Hepatocyte (in vitro differentiated cells): ENCODE measurements around the gene DCTN1. TPM values are rescaled to one million over a fixed set of nuclear protein-coding genes. Genes with fewer than 3 reads are reported as not detected.

Experiments
- DNase-seq: peaks from one replicate; pipeline ENCODE4 v3.0.0-alpha.2; 2016; ENCODE audit warnings: low spot score
- H2AFZ ChIP-seq: fragments of 200-600 bp; sonication (generic); 2 replicates; pipeline ENCODE4 v1.6.0; 2016; ENCODE audit warnings: antibody characterized with exemption, mild to moderate bottlenecking
- H3K27ac ChIP-seq: fragments of 200-600 bp; sonication (generic); 2 replicates; pipeline ENCODE4 v1.5.1; 2016; ENCODE audit warnings: mild to moderate bottlenecking
- H3K27me3 ChIP-seq: fragments of 200-600 bp; sonication (generic); 2 replicates; pipeline ENCODE4 v1.6.1; 2016
- H3K36me3 ChIP-seq: fragments of 200-600 bp; sonication (generic); replicated peaks from 2 replicates; pipeline ENCODE4 v1.5.1; 2016; ENCODE audit warnings: low read depth; ENCODE audit not compliant: insufficient read depth
- H3K4me1 ChIP-seq: fragments of 200-600 bp; sonication (generic); 2 replicates; pipeline ENCODE4 v1.5.1; 2016; ENCODE audit warnings: mild to moderate bottlenecking, moderate library complexity; ENCODE audit not compliant: insufficient read depth
- H3K4me2 ChIP-seq: fragments of 200-600 bp; sonication (generic); 2 replicates; pipeline ENCODE4 v1.6.0; 2016
- H3K4me3 ChIP-seq: fragments of 200-600 bp; sonication (generic); 2 replicates; pipeline ENCODE4 v1.5.1; 2016; ENCODE audit warnings: mild to moderate bottlenecking
- H3K79me2 ChIP-seq: fragments of 200-600 bp; sonication (generic); 2 replicates; pipeline ENCODE4 v1.6.0; 2017; ENCODE audit warnings: mild to moderate bottlenecking
- H3K9me2 ChIP-seq: fragments of 200-600 bp; sonication (generic); replicated peaks from 2 replicates; pipeline ENCODE4 v1.6.0; 2017; ENCODE audit warnings: mild to moderate bottlenecking; ENCODE audit not compliant: insufficient read depth
- H3K9me3 ChIP-seq: fragments of 200-600 bp; sonication (generic); 2 replicates; pipeline ENCODE4 v1.5.1; 2016; ENCODE audit warnings: low read depth, mild to moderate bottlenecking
- H4K20me1 ChIP-seq: fragments of 200-600 bp; sonication (generic); 2 replicates; pipeline ENCODE4 v1.6.0; 2016; ENCODE audit warnings: mild to moderate bottlenecking; ENCODE audit not compliant: insufficient read depth, poor library complexity, severe bottlenecking
- CTCF ChIP-seq: fragments of 200-600 bp; sonication (generic); IDR thresholded peaks from 2 replicates; pipeline ENCODE4 v1.5.1; 2016; ENCODE audit warnings: antibody characterized with exemption, mild to moderate bottlenecking; ENCODE audit not compliant: poor library complexity
- EZH2 ChIP-seq: fragments of 200-600 bp; sonication (generic); IDR thresholded peaks from 2 replicates; pipeline ENCODE4 v1.6.1; 2016; ENCODE audit warnings: antibody characterized with exemption, mild to moderate bottlenecking, borderline replicate concordance
- EZH2phosphoT487 ChIP-seq: fragments of 200-600 bp; sonication (generic); IDR thresholded peaks from one replicate; pipeline ENCODE4 v1.6.1; 2018; ENCODE audit warnings: antibody characterized with exemption, mild to moderate bottlenecking, low read depth, moderate library complexity; ENCODE audit not compliant: unreplicated experiment, severe bottlenecking
- WGBS: methylation state at CpG from one replicate; pipeline ENCODE4 v1.1.6; 2016; ENCODE audit warnings: low lambda C conversion rate; ENCODE audit errors: missing lambda C conversion rate; 5-methylcytosine and 5-hydroxymethylcytosine counted together
- polyA plus RNA-seq: library from polyadenylated mRNA; unstranded; fragments of >200 nt; fragmentation: Nextera tagmentation; extraction: Ambion mirVana; gene quantifications from 2 replicates; pipeline ENCODE4 v1.2.1, GENCODE V29; 2016
- total RNA-seq: library from RNA; depleted of rRNA; stranded (reverse); fragments of >200 nt; gene quantifications from 2 replicates; pipeline ENCODE4 v1.2.3, GENCODE V29; 2014

The DCTN1 gene
- total and polyA plus RNA-seq, 2 experiments from 2014 or later, result 72.3 to 95.0 TPM

DNA sequence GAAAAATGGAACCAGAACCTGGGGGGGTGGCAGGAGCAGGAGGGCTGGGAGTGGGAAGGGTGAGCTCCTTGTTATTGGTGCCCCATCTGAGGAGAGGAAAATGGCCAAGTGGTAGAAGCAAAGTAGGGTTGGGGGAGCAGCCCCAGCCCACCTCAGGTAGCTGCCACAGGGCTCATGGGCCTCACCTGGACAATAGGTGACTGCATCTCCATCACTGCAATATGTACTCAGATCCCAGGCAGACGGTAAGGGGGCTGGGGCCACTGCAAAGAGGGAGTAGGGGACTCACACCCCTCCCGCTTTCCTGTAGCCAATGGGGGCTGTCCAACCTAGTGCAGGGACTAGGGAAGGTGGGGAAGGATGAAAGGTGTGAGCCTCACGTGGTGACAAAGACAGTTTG lies 37.1 kb upstream of the DCTN1 start:
- Histone ChIP-seq H3K4me1 (peaks cover 4% of the 10 kb centered on the region), H4K20me1 (no peaks in the 10 kb centered on the region), H3K4me3 (no peak overlapping the region), H3K27ac (no peak overlapping the region), H3K9me2 (no peaks in the 10 kb centered on the region), H2AFZ (no peak overlapping the region), H3K4me2 (no peak overlapping the region), H3K27me3 (no peaks in the 10 kb centered on the region), H3K9me3 (no peaks in the 10 kb centered on the region), H3K36me3 (no peaks in the 10 kb centered on the region), H3K79me2 (no peaks in the 10 kb centered on the region)
- 64% methylated on average over 3 of the region's 3 CpGs for WGBS
- DNase-seq, result no peak
- no peak for TF ChIP-seq CTCF
- TF ChIP-seq EZH2, result no peak
- TF ChIP-seq EZH2phosphoT487, result no peak

DNA sequence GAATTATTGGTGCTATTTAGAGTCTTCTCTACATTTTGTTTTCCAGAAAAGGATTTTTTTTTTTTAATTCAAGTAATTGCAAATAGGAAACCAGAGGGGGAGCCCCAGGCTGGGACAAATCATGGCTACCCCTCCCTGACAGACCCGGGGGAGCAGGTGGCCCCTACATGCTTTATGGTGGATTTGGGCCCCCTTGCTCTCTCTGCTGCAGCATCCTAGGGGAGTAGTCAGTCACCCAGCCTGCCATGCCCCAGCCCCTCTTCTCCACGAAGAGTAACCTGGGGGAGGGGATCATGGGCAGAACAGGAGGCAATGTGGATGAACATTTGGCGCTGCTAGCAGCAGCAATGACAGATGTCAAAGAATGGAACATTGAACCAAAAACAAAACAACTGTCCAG lies 36.7 kb upstream of the DCTN1 start:
- DNase-seq, result no peak
- no peak overlapping the region for H3K4me2 ChIP-seq
- no peak overlapping the region for H2AFZ ChIP-seq
- no peaks in the 10 kb centered on the region for H4K20me1 ChIP-seq
- TF ChIP-seq EZH2 (no peak), CTCF (no peak), EZH2phosphoT487 (no peak)
- H3K36me3 ChIP-seq, result no peaks in the 10 kb centered on the region
- H3K4me3 ChIP-seq, result no peak overlapping the region
- H3K27me3 ChIP-seq, result no peaks in the 10 kb centered on the region
- H3K9me3 ChIP-seq, result no peaks in the 10 kb centered on the region
- no peaks in the 10 kb centered on the region for H3K79me2 ChIP-seq
- H3K9me2 ChIP-seq, result no peaks in the 10 kb centered on the region
- H3K27ac ChIP-seq, result no peak overlapping the region
- WGBS, result 67% methylated on average over 3 of the region's 3 CpGs
- H3K4me1 ChIP-seq, result peaks cover 1% of the 10 kb centered on the region

DNA sequence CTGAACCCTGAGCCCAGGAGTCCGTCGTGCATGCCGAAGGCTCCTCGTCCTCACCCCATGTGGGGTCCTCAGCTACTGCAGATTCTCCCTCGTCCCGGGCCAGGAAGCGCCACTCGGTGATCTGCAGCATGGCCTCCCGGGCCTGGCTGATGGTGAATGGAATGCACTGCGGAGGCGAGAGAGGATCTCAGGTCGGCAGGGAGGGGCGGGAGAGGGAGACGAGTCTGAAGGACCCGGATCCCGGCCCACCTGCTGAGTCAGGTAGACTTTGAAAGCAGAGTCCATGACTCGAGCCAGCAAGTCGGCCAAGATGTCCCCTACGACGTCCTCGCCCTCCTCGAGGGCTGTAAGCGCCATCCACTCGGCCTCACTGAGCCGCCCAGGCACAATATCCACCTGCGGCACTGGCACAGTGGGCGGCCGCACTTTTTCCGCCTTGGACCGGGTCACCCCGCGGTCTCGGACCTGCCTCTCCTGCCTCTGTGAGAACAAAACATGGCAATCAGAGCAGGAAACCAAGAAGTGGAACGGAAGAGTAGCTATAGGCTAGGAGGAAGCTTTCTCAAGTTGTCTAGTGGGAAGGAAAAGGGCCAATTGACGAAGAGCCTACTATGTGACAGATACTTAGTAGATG lies 35.8 kb upstream of the DCTN1 start:
- H4K20me1 ChIP-seq, result no peaks in the 10 kb centered on the region
- H3K4me2 ChIP-seq, result no peak overlapping the region
- no peaks in the 10 kb centered on the region for H3K9me3 ChIP-seq
- no peaks in the 10 kb centered on the region for H3K27me3 ChIP-seq
- H3K4me3 ChIP-seq, result no peak overlapping the region
- DNase-seq, result no peak
- 89% methylated on average over 35 of the region's 35 CpGs for WGBS
- no peak overlapping the region for H2AFZ ChIP-seq
- H3K36me3 ChIP-seq, result no peaks in the 10 kb centered on the region
- H3K27ac ChIP-seq, result no peak overlapping the region
- TF ChIP-seq CTCF (no peak), EZH2 (no peak), EZH2phosphoT487 (no peak)
- no peaks in the 10 kb centered on the region for H3K9me2 ChIP-seq
- H3K4me1 ChIP-seq, result no peaks in the 10 kb centered on the region
- H3K79me2 ChIP-seq, result no peaks in the 10 kb centered on the region
